Measurements from ENCODE around the gene UBALD2. TPM values are rescaled to one million over a fixed set of nuclear protein-coding genes. Genes with fewer than 3 reads are reported as not detected.
"Not testable (repeated sequence)": the region's sequence is repeated elsewhere in the genome, so short reads cannot be mapped to it uniquely, and the experiment has no call there.

Gene UBALD2
- total RNA-seq, 2 experiments from 2014 or later: 86.4 to 238 TPM

- no peak overlapping the region for H3K27ac ChIP-seq (ENCODE audit: low read depth, low read length, poor library complexity, severe bottlenecking)
- DNase-seq (ENCODE audit: low spot score): no peak
- no peaks in the 10 kb centered on the region for H3K79me2 ChIP-seq (ENCODE audit: insufficient read depth, low read depth, low read length)
- H3K4me3 ChIP-seq (ENCODE audit: low read depth, low read length, poor library complexity, severe bottlenecking): no peak overlapping the region
- no peaks in the 10 kb centered on the region for H3K9me2 ChIP-seq (ENCODE audit: insufficient read depth, low read length)
- no TSS peak for BruUV-seq (replicated peaks)
- ChIA-PET CTCF (ENCODE audit: unreplicated experiment) (interaction anchor here (0.6 to 1.6 kb wide), 2 partner anchors 72 to 93 kb away, joined by 3 to 7 read pairs; no protein-coding TSS in a partner anchor), POLR2A (interaction anchor here (0.7 kb wide), 2 partner anchors 11 to 1362 kb away, joined by 3 read pairs; no protein-coding TSS in a partner anchor)
- peaks cover 5% of the 10 kb centered on the region for H3K4me1 ChIP-seq (ENCODE audit: insufficient read depth, low read length, poor library complexity, severe bottlenecking)
- no peaks in the 10 kb centered on the region for H3K9me3 ChIP-seq (ENCODE audit: low read length)
- no peak overlapping the region for H3K4me2 ChIP-seq (ENCODE audit: low read length)
- H2AFZ ChIP-seq (ENCODE audit: low read length): no peak overlapping the region
- H3K36me3 ChIP-seq (ENCODE audit: insufficient read depth, low read length): peaks cover 4% of the 10 kb centered on the region; the same call in 1 of the 2 replicates
- no peaks in the 10 kb centered on the region for H4K20me1 ChIP-seq (ENCODE audit: insufficient read depth, low read length)
- no peak for TF ChIP-seq EZH2phosphoT487 (IDR thresholded peaks at IDR 0.05; ENCODE audit: borderline replicate concordance, low read depth, low read length)
- no peak for TF ChIP-seq CTCF (conservative IDR thresholded peaks at IDR 0.05; ENCODE audit: low read length)
- intact Hi-C loops (cut with micrococcal nuclease; ENCODE audit: unreplicated experiment): loop anchor here (5.0 kb wide), 1 partner anchor 153 kb away; no protein-coding TSS in a partner anchor
These were observed 39.3 kb downstream of the UBALD2 start for GRCh38 chr17:76304226-76305134.

GRCh38 chr17:76305135-76305454, 39.9 kb downstream of the UBALD2 start:
- H3K27ac ChIP-seq (ENCODE audit: low read depth, low read length, poor library complexity, severe bottlenecking); BruUV-seq (replicated peaks); H3K36me3 ChIP-seq (ENCODE audit: insufficient read depth, low read length); H3K4me3 ChIP-seq (ENCODE audit: low read depth, low read length, poor library complexity, severe bottlenecking); DNase-seq (ENCODE audit: low spot score); H3K79me2 ChIP-seq (ENCODE audit: insufficient read depth, low read depth, low read length); H3K9me3 ChIP-seq (ENCODE audit: low read length); intact Hi-C loops (cut with micrococcal nuclease; ENCODE audit: unreplicated experiment); H4K20me1 ChIP-seq (ENCODE audit: insufficient read depth, low read length); H3K9me2 ChIP-seq (ENCODE audit: insufficient read depth, low read length); CTCF ChIA-PET (ENCODE audit: unreplicated experiment); H2AFZ ChIP-seq (ENCODE audit: low read length); H3K4me2 ChIP-seq (ENCODE audit: low read length): not testable (repeated sequence)
- H3K4me1 ChIP-seq (ENCODE audit: insufficient read depth, low read length, poor library complexity, severe bottlenecking): peaks cover 11% of the 10 kb centered on the region
- POLR2A ChIA-PET: interaction anchor here (0.7 kb wide), 1 partner anchor 1361 kb away, joined by 3 read pairs; no protein-coding TSS in a partner anchor

- H3K36me3 ChIP-seq (ENCODE audit: insufficient read depth, low read length): peaks cover 33% of the 10 kb centered on the region
- no peaks in the 10 kb centered on the region for H3K9me3 ChIP-seq (ENCODE audit: low read length)
- no peaks in the 10 kb centered on the region for H3K79me2 ChIP-seq (ENCODE audit: insufficient read depth, low read depth, low read length)
- peaks cover 12% of the 10 kb centered on the region for H3K4me1 ChIP-seq (ENCODE audit: insufficient read depth, low read length, poor library complexity, severe bottlenecking)
- H3K27ac ChIP-seq (ENCODE audit: low read depth, low read length, poor library complexity, severe bottlenecking): no peak overlapping the region
- H3K9me2 ChIP-seq (ENCODE audit: insufficient read depth, low read length): no peaks in the 10 kb centered on the region
- no peaks in the 10 kb centered on the region for H4K20me1 ChIP-seq (ENCODE audit: insufficient read depth, low read length)
- CTCF ChIA-PET (ENCODE audit: unreplicated experiment): interaction anchor here (1.2 kb wide), 1 partner anchor 288 kb away, joined by 3 read pairs; no protein-coding TSS in a partner anchor
- intact Hi-C loops (cut with micrococcal nuclease; ENCODE audit: unreplicated experiment): no loop called here
- TF ChIP-seq EZH2phosphoT487 (IDR thresholded peaks at IDR 0.05; ENCODE audit: borderline replicate concordance, low read depth, low read length) (no peak), CTCF (conservative IDR thresholded peaks at IDR 0.05; ENCODE audit: low read length) (no peak)
- no peak overlapping the region for H2AFZ ChIP-seq (ENCODE audit: low read length)
- BruUV-seq (replicated peaks): no TSS peak
- POLR2A ChIA-PET: interaction anchor here (0.7 kb wide), 1 partner anchor 79 kb away, joined by 3 read pairs; no protein-coding TSS in a partner anchor
- no peak overlapping the region for H3K4me2 ChIP-seq (ENCODE audit: low read length)
- DNase-seq (ENCODE audit: low spot score): no peak
- no peak overlapping the region for H3K4me3 ChIP-seq (ENCODE audit: low read depth, low read length, poor library complexity, severe bottlenecking)
These were observed 42.3 kb downstream of the UBALD2 start for GRCh38 chr17:76307299-76307965.
